HG02970 (cell line): ENCODE data around the gene P4HB.

ENCODE experiments used
- ATAC-seq: cut with Tn5 transposase; IDR thresholded peaks from one replicate; pipeline ENCODE4 v1.9.1; 2021; ENCODE audit warnings: mild to moderate bottlenecking, moderate library complexity, moderate number of reproducible peaks; ENCODE audit not compliant: unreplicated experiment, low FRiP score

Gene P4HB

GRCh38 chr17:81802048-81802758 lies 58.1 kb downstream of the P4HB start:
- no peak for ATAC-seq

GRCh38 chr17:81801327-81801726 lies 59.0 kb downstream of the P4HB start:
- no peak for ATAC-seq

GRCh38 chr17:81794509-81794908 lies 65.8 kb downstream of the P4HB start:
- no peak for ATAC-seq

GRCh38 chr17:81794074-81794476 lies 66.3 kb downstream of the P4HB start:
- no peak for ATAC-seq
